ENCODE data around the gene MATCAP1.

Gene MATCAP1

DNA sequence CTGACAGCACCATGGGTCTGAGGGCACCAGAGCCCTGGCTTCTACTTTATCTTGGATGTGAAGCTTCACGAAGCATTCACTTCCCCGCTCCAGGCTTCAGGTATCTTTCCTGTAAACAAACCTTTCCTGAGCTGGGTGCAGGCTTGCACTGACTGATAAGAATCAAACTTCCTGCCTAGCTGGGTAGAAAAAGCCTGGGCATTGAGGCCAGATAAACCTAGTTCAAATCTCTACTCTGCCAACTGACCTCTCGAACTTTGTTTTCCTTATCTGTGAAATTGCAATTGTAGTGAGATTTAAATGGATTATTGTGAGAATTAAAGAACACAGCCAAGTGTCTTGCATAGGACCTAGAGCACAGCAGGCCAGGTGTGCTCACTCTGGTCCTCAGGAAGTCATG lies 40.2 kb upstream of the MATCAP1 start:
- no peak overlapping the region for H3K4me3 ChIP-seq (IDR thresholded peaks at IDR 0.05; ENCODE audit: insufficient read depth, low read depth, low read length)
- H3K9ac ChIP-seq = no peak overlapping the region
- H3K27me3 ChIP-seq (ENCODE audit: insufficient read depth, low read depth) = no peaks in the 10 kb centered on the region
- peaks cover 16% of the 10 kb centered on the region for H3K79me2 ChIP-seq (ENCODE audit: insufficient read depth, low read depth)
- H3K4me1 ChIP-seq (ENCODE audit: low read depth, poor library complexity, severe bottlenecking) = peaks cover 10% of the 10 kb centered on the region
- TF ChIP-seq, protein P1, sequence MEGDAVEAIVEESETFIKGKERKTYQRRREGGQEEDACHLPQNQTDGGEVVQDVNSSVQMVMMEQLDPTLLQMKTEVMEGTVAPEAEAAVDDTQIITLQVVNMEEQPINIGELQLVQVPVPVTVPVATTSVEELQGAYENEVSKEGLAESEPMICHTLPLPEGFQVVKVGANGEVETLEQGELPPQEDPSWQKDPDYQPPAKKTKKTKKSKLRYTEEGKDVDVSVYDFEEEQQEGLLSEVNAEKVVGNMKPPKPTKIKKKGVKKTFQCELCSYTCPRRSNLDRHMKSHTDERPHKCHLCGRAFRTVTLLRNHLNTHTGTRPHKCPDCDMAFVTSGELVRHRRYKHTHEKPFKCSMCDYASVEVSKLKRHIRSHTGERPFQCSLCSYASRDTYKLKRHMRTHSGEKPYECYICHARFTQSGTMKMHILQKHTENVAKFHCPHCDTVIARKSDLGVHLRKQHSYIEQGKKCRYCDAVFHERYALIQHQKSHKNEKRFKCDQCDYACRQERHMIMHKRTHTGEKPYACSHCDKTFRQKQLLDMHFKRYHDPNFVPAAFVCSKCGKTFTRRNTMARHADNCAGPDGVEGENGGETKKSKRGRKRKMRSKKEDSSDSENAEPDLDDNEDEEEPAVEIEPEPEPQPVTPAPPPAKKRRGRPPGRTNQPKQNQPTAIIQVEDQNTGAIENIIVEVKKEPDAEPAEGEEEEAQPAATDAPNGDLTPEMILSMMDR (conservative IDR thresholded peaks at IDR 0.05; ENCODE audit: low read depth, low read length) = no peak
- H3K36me3 ChIP-seq (ENCODE audit: insufficient read depth) = no peaks in the 10 kb centered on the region
- no peak overlapping the region for H2AFZ ChIP-seq (ENCODE audit: low read depth)
- no peak overlapping the region for H3K4me2 ChIP-seq
- no peaks in the 10 kb centered on the region for H4K20me1 ChIP-seq (ENCODE audit: insufficient read depth)
- H3K27ac ChIP-seq = no peak overlapping the region

DNA sequence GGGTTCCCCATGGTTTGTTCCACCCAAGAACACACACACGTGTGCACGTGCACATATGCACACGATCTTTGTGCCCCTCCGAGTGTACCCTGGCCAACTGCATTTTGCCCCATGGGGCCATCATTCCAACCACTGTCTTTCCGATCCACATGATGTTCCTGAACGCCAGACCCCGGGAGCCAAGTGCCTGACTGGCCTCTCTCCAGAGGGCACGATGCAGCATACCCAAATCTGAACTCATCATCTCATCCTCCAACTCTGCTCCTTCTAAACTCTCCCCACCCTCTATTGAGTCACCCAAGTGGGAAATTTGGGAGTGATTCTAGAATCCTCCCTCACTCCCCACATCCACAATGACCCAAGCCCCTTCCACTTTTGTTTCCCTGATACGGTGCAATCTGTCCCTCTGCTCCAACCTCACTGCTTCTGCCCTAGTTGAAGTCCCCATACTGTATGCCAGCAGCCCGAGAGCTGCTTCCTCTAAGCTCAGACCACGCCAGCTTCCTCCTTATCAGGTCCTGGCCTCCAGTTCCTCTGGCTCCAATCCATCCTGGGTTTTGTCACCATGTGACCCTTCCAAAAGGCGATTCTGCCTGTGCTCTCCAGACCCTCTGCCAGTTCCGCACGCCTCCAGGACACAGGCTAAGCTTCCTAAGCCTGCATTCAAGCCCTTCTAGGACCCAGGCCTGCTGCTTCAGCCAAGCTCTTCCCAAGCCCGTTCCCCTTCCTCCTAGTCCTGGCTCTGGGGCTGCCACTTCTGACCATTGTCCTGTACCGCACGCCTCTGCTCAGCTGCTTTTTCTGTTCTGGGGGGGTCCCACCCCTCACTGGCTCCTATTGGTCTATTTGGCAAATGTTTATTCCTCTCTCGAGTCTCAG lies 33.1 kb upstream of the MATCAP1 start:
- Histone ChIP-seq H3K4me2 (no peak overlapping the region), H3K79me2 (ENCODE audit: insufficient read depth, low read depth) (no peaks in the 10 kb centered on the region), H3K27ac (no peak overlapping the region), H2AFZ (ENCODE audit: low read depth) (no peak overlapping the region), H3K27me3 (ENCODE audit: insufficient read depth, low read depth) (no peaks in the 10 kb centered on the region), H3K9ac (no peak overlapping the region), H3K4me3 (IDR thresholded peaks at IDR 0.05; ENCODE audit: insufficient read depth, low read depth, low read length) (no peak overlapping the region), H3K4me1 (ENCODE audit: low read depth, poor library complexity, severe bottlenecking) (no peaks in the 10 kb centered on the region), H4K20me1 (ENCODE audit: insufficient read depth) (no peaks in the 10 kb centered on the region), H3K36me3 (ENCODE audit: insufficient read depth) (no peaks in the 10 kb centered on the region)
- TF ChIP-seq, protein P1 (conservative IDR thresholded peaks at IDR 0.05; ENCODE audit: low read depth, low read length) = no peak

DNA sequence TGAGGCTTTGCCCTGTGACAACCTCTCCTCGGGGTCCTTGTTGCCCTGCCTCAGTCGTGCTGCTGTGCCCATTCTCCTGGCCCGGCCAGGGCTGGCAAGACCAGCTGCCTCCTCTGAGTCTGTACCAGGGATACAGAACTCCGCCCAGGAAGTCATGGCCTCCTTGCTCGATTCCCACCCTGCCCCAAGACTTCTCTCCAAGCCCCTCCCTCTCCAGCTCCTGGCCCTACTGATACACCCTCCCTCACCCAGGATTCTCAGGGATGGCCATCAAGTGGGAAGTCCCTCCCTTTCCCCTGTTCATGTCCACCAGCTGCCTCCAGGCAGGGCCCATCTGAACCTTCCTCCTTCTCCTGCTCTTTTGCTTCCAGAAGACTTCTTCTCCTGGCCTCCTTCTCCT lies 31.9 kb upstream of the MATCAP1 start:
- Histone ChIP-seq H3K27me3 (ENCODE audit: insufficient read depth, low read depth) (no peaks in the 10 kb centered on the region), H3K79me2 (ENCODE audit: insufficient read depth, low read depth) (no peaks in the 10 kb centered on the region), H3K27ac (no peak overlapping the region), H3K9ac (no peak overlapping the region), H3K4me1 (ENCODE audit: low read depth, poor library complexity, severe bottlenecking) (no peaks in the 10 kb centered on the region), H4K20me1 (ENCODE audit: insufficient read depth) (no peaks in the 10 kb centered on the region), H3K4me2 (no peak overlapping the region), H2AFZ (ENCODE audit: low read depth) (no peak overlapping the region), H3K36me3 (ENCODE audit: insufficient read depth) (no peaks in the 10 kb centered on the region), H3K4me3 (IDR thresholded peaks at IDR 0.05; ENCODE audit: insufficient read depth, low read depth, low read length) (no peak overlapping the region)
- TF ChIP-seq, protein P1 (conservative IDR thresholded peaks at IDR 0.05; ENCODE audit: low read depth, low read length) = no peak

DNA sequence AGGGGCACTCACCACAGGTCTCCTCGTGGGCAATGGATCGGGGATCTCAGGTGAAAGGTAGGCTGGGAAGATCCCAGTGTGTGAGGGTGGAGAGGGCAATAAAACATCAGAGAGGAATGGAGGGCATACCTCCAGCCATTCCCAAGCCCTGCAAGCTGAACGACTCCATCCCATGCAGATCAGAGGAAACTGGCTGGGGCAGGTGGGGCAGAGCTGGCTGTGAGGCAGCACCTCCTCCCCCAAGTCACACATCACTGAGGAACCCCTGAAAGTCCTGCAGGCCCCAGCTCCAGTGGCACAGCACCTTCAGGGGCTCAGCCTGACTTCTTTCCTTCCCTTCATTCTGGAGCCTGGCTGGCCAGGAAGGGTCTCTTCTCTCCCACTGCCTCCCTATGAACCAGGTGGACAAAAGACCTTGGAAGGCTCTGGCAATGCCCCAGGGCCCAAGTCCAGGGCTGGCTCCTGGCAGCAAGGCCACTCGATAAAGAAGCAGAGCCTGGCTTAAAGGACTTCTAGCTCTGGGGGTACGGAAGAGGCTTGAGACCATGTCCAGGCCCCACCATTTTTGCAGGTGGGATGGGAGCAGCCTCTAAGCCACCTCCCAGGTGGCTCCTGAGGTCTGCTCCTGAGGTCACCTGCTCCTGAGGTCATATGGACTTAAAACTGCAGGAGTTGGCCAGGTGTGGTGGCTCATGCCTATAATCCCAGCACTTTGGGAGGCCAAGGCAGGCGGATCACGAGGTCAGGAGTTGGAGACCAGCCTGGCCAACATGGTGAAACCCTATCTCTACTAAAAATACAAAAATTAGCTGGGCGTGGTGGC lies 29.6 kb upstream of the MATCAP1 start:
- no peaks in the 10 kb centered on the region for H3K27me3 ChIP-seq (ENCODE audit: insufficient read depth, low read depth)
- no peak overlapping the region for H3K4me3 ChIP-seq (IDR thresholded peaks at IDR 0.05; ENCODE audit: insufficient read depth, low read depth, low read length)
- H2AFZ ChIP-seq (ENCODE audit: low read depth) = no peak overlapping the region
- no peak overlapping the region for H3K27ac ChIP-seq
- H3K4me2 ChIP-seq = no peak overlapping the region
- no peaks in the 10 kb centered on the region for H3K4me1 ChIP-seq (ENCODE audit: low read depth, poor library complexity, severe bottlenecking)
- no peaks in the 10 kb centered on the region for H3K36me3 ChIP-seq (ENCODE audit: insufficient read depth)
- no peak overlapping the region for H3K9ac ChIP-seq
- no peaks in the 10 kb centered on the region for H3K79me2 ChIP-seq (ENCODE audit: insufficient read depth, low read depth)
- TF ChIP-seq, protein P1 (conservative IDR thresholded peaks at IDR 0.05; ENCODE audit: low read depth, low read length) = no peak
- H4K20me1 ChIP-seq (ENCODE audit: insufficient read depth) = no peaks in the 10 kb centered on the region

All from KMS-11 (cell line).